Ureter (tissue), 1 donor: ENCODE data around the gene TK2. TPM values are rescaled to one million over a fixed set of nuclear protein-coding genes. Genes with fewer than 3 reads are reported as not detected.

Experiments
- DNase-seq: peaks from one replicate; pipeline ENCODE4 v3.0.0-alpha.2; 2020; ENCODE audit warnings: low spot score
- total RNA-seq: library from RNA; stranded (reverse); gene quantifications from one replicate; pipeline ENCODE4 v1.2.4, GENCODE V29; 2023
- donor health status: DM: yes; HTN: yes; CAD: no.

The TK2 gene
- total RNA-seq, 1 donor from 2014 or later: 37.9 TPM

DNA sequence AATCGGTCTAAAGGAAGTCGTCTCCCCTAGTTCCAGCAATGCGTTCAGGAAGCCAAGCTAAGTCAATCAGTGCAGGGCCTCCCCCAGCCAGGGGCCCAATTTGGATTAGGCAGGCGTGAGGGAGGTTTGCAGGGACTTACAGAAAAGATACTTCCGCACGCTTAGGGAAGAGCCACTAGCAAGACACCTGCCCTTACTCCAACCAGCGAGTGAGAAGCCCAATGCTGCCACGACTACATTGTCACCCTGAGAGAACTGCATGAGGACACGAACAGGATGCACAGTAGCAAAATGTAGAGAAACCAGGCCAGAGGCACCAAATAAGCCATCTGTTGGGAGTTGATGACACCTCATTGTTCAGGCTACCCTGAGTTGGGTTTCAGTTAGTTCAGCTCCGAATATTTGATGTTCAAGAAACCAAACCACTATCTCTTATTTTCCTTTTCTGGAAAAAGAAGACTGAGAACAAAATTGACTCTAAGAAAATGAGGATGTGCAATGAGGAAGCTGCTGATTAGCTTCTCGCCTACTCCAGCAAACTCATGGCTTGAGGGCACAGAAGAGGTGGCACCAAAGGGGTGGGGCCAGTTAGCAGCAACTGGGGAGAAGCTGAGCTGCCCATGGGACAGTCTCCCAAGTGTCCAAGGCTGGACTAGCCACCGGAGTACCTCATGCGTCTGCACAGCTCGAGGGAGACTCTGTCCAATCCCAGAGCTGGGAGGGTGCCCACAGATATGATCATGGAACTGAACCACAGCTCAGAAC is 29.3 kb downstream of the TK2 start:
- no peak for DNase-seq

DNA sequence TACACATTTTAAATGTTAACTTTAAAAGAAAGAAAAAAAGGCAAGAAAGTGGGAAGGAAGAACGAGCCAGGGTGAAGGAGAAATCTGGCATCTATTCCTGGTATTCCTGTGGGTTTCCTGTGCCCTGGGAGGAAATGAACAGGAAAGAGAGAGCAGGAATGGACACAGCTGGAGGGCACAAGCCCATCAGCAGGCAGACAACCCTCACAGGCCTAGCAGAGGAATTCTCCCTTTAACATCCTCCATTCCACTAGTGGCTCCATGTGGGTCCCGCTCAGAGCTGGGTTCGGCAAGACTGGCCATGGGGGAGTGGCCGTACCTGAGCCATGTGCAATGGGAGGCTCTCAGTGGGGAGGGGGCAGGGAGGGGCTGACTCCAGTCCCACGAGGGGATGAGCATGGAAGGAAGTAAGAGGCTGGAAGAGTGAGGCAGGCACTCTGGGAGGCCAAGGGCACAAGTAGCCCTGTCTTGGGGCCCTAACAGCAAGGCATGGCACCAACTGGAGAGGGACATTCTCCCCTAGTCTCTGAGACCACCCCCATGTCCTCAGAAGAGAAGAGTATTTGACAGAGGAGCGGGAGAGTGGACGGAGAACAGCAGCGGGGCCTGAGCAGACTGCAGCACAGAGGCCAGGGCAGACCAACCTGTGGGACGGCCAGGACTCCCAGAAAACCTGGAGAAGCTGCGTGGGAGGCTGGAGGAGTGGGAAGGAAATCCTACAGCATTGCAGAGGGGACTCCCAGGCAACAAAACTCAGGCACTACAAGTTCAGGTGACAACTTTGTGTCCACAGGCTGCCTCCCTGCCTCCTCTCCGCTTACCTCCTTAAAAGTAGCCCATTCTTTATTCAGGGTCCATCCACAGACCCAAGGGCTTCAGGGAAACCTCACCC is 30.2 kb downstream of the TK2 start:
- no peak for DNase-seq

- no peak for DNase-seq
Observed at GRCh38 chr16:66517586-66518263, 32.2 kb downstream of the TK2 start.

DNA sequence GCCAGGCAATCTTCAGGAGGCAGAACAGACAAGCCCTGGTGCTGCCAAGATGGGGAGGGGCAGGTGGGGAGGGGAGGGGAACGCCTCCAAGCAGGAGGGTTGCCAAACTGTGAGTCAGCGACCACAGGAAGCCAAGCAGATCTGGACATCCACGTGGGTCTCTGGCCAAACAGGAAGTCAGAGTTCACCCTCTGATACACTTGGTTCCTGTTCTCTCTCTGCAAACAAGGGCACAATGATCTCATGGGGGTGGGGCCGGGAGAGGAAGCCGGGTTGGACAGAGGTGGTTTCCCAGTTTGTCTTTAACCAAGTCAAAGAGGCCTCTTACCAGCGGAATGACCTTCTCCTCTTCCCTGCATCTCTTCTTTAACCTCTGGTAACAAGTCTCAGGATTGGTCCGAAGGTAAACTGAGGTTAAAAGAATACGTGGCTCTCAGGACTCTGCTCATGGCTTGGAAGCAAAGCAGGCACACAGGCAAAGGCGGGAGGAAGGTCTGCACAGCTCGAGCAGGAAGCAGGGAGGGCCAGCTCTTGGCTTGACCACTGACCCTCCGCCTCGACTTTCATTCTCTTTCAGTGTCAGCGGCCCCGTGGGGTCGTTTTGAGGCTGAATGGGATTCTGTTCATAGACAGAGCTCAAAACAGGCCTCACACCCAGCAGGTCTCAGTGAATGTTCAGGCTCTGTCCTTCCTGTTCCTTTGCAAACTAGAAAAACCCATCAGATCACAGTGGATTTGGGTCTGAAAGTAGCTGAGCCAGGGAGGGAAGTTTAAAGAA is 32.9 kb downstream of the TK2 start:
- peak; percentile 98 for DNase-seq

- no peak for DNase-seq
Observed at GRCh38 chr16:66516509-66516807, 33.5 kb downstream of the TK2 start.

- peak; percentile 50 for DNase-seq
Observed at GRCh38 chr16:66515596-66516508, 34.1 kb downstream of the TK2 start.

DNA sequence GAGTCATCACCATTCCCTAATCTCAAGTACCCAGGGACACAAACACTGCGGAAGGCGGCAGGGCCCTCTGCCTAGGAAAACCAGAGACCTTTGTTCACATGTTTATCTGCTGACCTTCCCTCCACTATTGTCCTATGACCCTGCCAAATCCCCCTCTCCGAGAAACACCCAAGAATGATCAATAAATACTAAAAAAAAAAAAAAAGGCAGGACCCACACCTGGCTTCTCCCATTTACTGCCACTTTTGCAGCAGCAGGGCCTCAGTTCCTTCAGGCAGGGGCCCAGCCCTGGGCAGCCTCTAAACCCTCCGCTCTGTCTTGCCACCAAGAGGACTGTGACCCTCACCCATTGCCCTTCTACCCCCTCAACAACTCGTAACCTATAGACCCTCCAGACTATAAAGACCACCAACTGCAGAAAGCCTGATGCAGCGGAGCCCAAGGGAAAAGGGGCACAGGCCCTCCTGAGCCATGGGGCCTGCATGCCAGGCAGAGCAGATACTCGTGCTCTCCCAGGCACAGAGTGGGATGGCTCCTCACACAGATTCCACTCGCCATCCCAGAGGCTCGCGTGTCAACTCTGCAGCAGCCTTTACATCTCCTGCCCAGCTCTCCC is 34.8 kb downstream of the TK2 start:
- DNase-seq: peak; percentile 38

DNA sequence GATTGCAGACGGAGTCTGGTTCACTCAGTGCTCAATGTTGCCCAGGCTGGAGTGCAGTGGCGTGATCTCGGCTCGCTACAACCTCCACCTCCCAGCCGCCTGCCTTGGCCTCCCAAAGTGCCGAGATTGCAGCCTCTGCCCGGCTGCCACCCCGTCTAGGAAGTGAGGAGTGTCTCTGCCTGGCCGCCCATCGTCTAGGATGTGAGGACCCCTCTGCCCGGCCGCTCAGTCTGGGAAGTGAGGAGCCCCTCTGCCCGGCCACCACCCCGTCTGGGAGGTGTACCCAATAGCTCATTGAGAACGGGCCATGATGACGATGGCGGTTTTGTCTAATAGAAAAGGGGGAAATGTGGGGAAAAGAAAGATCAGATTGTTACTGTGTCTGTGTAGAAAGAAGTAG is 35.5 kb downstream of the TK2 start:
- peak; percentile 34 for DNase-seq

GRCh38 chr16:66513111-66513723 is 36.7 kb downstream of the TK2 start:
- DNase-seq: no peak

DNA sequence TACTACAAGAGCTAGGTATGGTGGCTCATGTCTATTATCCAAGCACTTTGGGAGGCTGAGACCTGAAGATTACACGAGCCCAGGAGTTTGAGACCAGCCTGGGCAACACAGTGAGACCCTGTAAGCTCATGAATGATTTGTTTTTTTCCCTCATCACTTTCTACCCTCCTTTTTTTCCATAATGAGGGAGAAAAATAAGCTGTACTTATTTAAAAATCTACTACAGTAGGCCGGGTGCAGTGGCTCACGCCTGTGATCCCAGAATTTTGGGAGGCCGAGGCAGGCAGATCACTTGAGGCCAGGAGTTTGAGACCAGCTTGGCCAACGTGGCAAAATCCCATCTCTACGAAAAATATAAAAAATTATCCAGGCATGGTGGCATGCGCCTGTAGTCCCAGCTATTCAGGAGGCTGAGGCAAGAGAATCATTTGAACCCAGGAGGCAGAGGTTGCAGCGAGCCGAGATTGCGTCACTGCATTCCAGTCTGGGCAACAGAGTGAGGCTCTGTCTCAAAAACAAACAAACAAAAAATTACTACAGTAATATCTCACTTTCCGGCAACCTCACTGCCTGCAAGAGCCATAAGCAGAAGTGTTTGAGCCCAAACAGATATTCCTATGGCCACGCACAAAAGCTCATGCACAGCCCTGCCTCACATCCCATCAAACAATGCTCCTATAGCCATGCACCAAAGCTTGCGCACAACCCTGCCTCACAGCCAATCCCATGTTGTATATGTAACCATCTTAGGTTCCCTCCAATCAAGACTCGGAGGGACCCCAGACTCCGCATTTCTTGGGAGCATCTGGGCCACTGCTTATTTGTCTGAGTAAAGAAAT is 37.4 kb downstream of the TK2 start:
- DNase-seq: no peak

DNA sequence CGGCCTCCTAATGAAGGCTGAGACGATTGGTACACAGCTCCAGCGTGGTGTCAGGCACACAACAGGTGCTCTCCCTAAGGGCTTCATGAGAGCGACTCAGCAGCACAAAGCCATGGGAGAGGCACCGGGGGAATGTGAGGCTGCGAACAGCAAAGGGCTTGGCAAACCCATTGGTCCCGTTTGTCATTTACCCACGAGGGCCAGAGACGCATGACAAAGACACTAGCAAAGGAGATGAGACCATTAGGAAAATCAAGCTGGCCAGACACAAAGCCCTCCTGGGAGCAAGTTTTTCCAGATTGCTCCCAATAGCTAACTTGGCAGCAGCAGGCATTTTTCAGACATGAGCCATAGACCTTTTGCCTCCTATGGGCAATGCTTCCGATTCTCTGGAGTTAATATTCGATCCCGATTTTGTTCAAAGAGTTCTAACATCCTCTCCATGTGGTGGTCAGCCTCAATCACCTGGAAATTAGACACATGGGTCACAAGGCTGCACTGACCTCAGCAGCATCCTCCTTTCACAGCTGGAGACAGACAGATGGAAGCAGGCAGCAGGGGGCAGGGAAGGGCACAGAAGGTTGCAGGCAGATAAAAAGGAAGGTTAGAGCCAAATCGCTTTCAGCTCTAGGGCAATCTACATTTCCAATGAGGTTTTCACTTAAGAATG is 38.2 kb downstream of the TK2 start:
- DNase-seq: no peak

DNA sequence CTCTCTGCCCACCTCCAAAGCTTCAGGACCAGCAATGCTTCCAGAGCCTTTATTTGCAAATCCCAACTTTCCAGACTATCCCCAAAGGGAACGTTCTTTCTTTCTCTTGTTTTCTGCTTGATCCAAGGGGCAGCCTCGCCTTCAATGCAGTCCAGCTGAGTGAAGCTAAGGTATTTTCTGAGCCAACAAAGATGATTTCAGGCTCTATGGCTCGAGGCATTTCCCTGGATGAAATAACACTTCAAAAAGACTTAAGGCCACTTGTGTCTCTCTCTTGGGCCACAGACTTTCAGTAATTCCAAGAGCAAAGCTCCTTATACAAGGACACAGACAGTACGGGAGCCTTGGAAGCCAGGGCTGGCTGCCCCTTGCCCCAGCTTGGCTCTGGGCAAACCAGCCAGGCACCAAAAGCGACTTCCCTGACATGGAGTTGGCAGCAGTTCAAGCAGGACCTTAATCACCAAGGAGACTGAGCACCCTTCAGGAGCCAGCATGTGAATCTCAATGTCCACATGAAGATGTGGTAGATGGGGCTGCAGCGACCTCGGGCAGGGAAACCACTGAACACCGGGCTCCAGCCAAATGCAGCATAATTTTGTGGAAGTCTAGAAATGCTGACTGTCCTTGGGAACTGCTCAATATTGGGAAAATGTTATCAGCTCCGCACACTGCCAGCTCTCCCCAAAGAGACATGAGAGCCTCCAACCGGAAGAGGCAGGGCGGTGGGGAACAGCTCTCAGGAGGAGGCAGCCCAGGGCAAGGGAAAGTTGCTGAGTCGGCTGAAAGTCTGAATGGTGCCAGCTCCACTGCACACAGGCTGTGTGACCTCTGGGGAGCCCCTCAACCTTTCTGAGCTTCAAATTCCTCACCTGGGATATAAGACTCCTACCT is 39.0 kb downstream of the TK2 start:
- peak; percentile 78 for DNase-seq

DNA sequence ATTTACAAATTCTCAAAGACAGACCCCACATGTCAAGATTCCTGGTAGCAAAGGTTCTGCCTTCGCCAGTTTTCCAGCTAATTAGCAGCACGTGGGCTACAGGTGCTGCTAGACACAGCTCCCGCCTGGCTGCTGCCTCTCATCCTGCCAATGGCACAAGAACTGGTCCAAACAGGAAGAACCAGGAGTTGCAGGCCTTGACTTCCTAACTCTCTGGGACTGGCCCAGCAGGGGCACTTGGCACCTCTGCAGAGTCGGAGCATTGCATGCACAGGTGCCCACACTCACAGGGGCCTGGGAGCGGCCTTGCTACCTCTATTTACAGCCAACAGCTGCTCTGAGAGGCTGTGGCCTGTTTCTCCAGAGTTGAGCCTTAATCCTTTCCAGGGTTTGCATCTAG is 39.6 kb downstream of the TK2 start:
- no peak for DNase-seq

GRCh38 chr16:66509576-66509975 is 40.3 kb downstream of the TK2 start:
- DNase-seq: no peak

DNA sequence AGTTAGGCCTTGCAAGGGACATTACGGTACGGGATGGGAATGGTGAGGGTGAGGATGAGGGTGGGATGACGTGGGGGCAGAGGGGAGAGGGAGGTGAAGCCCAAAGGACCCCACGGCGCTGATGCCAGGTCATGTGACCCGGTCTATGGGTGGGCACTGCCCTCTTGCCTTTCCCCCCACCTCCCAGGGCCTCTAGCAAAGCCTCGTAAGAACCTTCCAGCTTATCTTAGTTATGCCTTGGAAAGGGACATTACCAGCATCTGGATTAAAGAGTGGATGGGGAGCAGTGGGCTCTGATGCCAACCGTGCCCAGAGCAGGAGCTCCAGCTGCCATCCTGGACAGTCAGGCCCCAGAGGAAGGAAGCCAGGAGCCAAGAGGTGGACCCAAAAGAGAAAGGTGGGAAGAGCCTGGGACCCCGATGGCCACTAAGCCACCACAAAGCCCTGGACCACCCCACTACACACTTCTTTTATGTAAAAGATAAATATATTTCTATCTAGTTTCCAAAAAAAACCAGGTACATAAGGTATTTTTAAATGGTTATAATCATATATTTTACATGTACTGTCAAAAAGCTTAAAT is 40.9 kb downstream of the TK2 start:
- DNase-seq: peak; percentile 41

DNA sequence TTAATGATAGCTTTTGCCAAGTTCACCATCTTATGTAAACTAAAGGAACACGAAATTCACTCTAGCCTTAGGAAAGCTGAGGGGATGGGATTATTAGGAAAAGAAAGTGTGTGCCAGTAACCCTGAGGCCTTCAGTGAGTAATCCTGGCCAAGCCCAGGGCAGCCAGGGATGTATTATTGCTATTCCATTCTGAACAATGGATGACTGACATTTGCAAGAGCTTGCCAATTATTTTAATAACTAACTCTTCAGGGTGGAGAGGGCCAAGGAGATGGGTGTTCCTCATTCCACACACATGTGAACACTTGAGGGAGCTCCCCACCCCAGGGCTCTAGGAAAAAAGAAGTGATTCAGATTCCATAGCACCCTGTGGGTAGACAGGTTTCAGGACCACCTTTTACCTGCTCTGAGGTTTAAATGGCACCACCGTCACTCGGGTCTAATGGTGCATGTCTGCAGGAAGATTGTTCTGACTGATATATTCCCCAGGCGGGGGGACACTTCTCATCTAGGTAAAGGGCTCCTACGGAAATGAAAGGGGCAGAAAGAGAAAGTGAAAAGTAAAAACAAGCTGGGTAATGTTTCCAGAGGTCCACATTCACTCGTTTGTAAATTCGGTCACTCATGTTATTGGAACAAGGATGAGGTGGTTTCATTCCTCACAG is 41.5 kb downstream of the TK2 start:
- peak; percentile 67 for DNase-seq
